A549 (cell line): Measurements from ENCODE around the gene YOD1. TPM values are rescaled to one million over a fixed set of nuclear protein-coding genes. Genes with fewer than 3 reads are reported as not detected.

Source experiments
- ATAC-seq, 2 experiments: fragments of 200-7000 bp in 1 of 2; fragments of >200 bp in 1 of 2; cut with Nextera tagmentation in 1 of 2; cut with Tn5 transposase in 1 of 2; 3 replicates each; pipeline versions ENCODE4 v1.8.0 to v1.9.1; 2018 to 2020; ENCODE audit warnings: mild to moderate bottlenecking in 1 of 2, moderate library complexity in 1 of 2
- CTCF ChIA-PET: fragments of 300-600 bp; sonication (Branson Sonifier 250); formaldehyde crosslinking; extraction: SDS; loops from one replicate; lab custom pipeline; 2021; ENCODE audit warnings: antibody characterized with exemption, inconsistent platforms; lab: Yijun Ruan, JAX
- POLR2A ChIA-PET: fragments of 350-600 bp; formaldehyde crosslinking; extraction: SDS; loops from one replicate; lab custom pipeline; 2021; ENCODE audit warnings: antibody characterized with exemption, inconsistent platforms; lab: Yijun Ruan, JAX
- DNase-seq, 2 experiments: peaks; one replicate each; pipeline versions ENCODE4 v3.0.0 to v3.0.0-alpha.2; 2011 to 2016; ENCODE audit warnings: low read depth in 1 of 2, low spot score in 1 of 2
- FAIRE-seq: peaks from 2 replicates; lab custom pipeline; 2011; peaks lifted over from hg19 to GRCh38; lab: Jason Lieb, UNC
- H3K27ac ChIP-seq, 2 experiments: fragments of >200 bp; sonication (Bioruptor Twin); formaldehyde crosslinking; 3 replicates each; pipeline ENCODE4 v1.5.1; 2016 to 2017
- H3K4me1 ChIP-seq: fragments of >200 bp; sonication (Bioruptor Twin); formaldehyde crosslinking; 3 replicates; pipeline ENCODE4 v1.6.1; 2016
- H3K4me2 ChIP-seq: fragments of >200 bp; sonication (Bioruptor Twin); formaldehyde crosslinking; 3 replicates; pipeline ENCODE4 v1.6.1; 2016
- H3K4me3 ChIP-seq: fragments of >200 bp; sonication (Bioruptor Twin); formaldehyde crosslinking; 3 replicates; pipeline ENCODE4 v1.5.1; 2016
- H3K9me3 ChIP-seq: fragments of >200 bp; sonication (Bioruptor Twin); formaldehyde crosslinking; 3 replicates; pipeline ENCODE4 v1.6.1; 2016
- BCL3 ChIP-seq: fragments of >200 bp; sonication (Bioruptor Twin); formaldehyde crosslinking; IDR thresholded peaks from 3 replicates; pipeline ENCODE4 v1.6.1; 2016
- CEBPB ChIP-seq, 2 experiments: fragments of >200 bp in 1 of 2; sonication (Bioruptor Twin) in 1 of 2; formaldehyde crosslinking in 1 of 2; IDR thresholded peaks; 2 replicates each; pipeline ENCODE4 v1.6.1; 2012 to 2016
- EP300 ChIP-seq, 2 experiments: fragments of >200 bp; sonication (Bioruptor Twin); formaldehyde crosslinking; IDR thresholded peaks; 2 replicates in 1 of 2; 3 replicates in 1 of 2; pipeline ENCODE4 v1.6.1; 2016 to 2017
- FOSL2 ChIP-seq, 2 experiments: fragments of 450-650 bp in 1 of 2; fragments of >200 bp in 1 of 2; sonication (Bioruptor Twin) in 1 of 2; formaldehyde crosslinking; IDR thresholded peaks; 2 replicates each; pipeline versions ENCODE4 v1.5.0 to v1.6.1; 2016 to 2020; ENCODE audit warnings: mild to moderate bottlenecking in 1 of 2, moderate library complexity in 1 of 2
- FOXS1 ChIP-seq: fragments of 250-450 bp; sonication (Bioruptor Pico); IDR thresholded peaks from 2 replicates; pipeline ENCODE4 v1.5.0; 2020; ENCODE audit warnings: mild to moderate bottlenecking, moderate library complexity
- GATA3 ChIP-seq: IDR thresholded peaks from 2 replicates; pipeline ENCODE4 v1.6.1; 2012; ENCODE audit warnings: borderline replicate concordance
- HMGXB4 ChIP-seq: fragments of 250-450 bp; sonication (Bioruptor Pico); IDR thresholded peaks from 2 replicates; pipeline ENCODE4 v1.5.0; 2021; ENCODE audit warnings: mild to moderate bottlenecking, moderate library complexity, borderline replicate concordance
- JUNB ChIP-seq: fragments of >200 bp; sonication (Bioruptor Twin); formaldehyde crosslinking; IDR thresholded peaks from 2 replicates; pipeline ENCODE4 v1.6.1; 2016
- MAX ChIP-seq: IDR thresholded peaks from 2 replicates; pipeline ENCODE4 v1.6.1; 2012
- RAD21 ChIP-seq, 2 experiments: fragments of >200 bp in 1 of 2; sonication (Bioruptor Twin) in 1 of 2; formaldehyde crosslinking in 1 of 2; IDR thresholded peaks in 1 of 2; conservative IDR thresholded peaks in 1 of 2; 2 replicates in 1 of 2; 3 replicates in 1 of 2; pipeline ENCODE4 v1.6.1; 2012 to 2018; ENCODE audit warnings: inconsistent platforms in 1 of 2
- ZFP36 ChIP-seq: fragments of 450-650 bp; IDR thresholded peaks from 2 replicates; pipeline ENCODE4 v1.6.1; 2014; ENCODE audit warnings: borderline replicate concordance; ENCODE audit not compliant: partially characterized antibody
- WGBS: methylation state at CpG from one replicate; pipeline ENCODE4 v1.1.6; 2017; ENCODE audit errors: missing lambda C conversion rate; 5-methylcytosine and 5-hydroxymethylcytosine counted together
- polyA plus RNA-seq, 4 experiments: library from polyadenylated mRNA; depleted of rRNA in 3 of 4; stranded (reverse); fragments of >200 nt; fragmentation: RNase III in 1 of 4; extraction: RNeasy Plus Mini Kit Qiagen cat#74134 plus additional on column Dnase treatment in 1 of 4; gene quantifications; 2 replicates in 3 of 4; 3 replicates in 1 of 4; pipeline ENCODE4 v1.2.3, GENCODE V29; 2011 to 2017

Gene YOD1
- polyA plus RNA-seq, 2 of the 4 experiments (the other 2 are of a cell fraction): 7.0 to 10.3 TPM

- no peak for DNase-seq
- no peak overlapping the region for H3K4me3 ChIP-seq
- ChIA-PET POLR2A (no interaction called here), CTCF (interaction anchor here (0.7 to 4.1 kb wide), 8 partner anchors 9 to 116 kb away, joined by 3 to 17 read pairs (median 6); no protein-coding TSS in a partner anchor)
- H3K9me3 ChIP-seq: no peaks in the 10 kb centered on the region
- no peak for ATAC-seq
- peak overlapping the region; percentile 62 for H3K4me2 ChIP-seq
- peaks cover 83% of the 10 kb centered on the region for H3K4me1 ChIP-seq
- TF ChIP-seq JUNB (no peak), CEBPB (IDR thresholded peaks at IDR 0.05) (0 out of 4 replicates have a peak, but pooled peaks of 1 of the 2 experiments have one; percentile 21)
- 90% methylated on average over 12 of the region's 15 CpGs for WGBS
- FAIRE-seq: no peak
- H3K27ac ChIP-seq: peak overlapping the region; percentile 86 to 89
Measured at GRCh38 chr1:207021876-207022596, 29.0 kb downstream of the YOD1 start.

GRCh38 chr1:207021139-207021861 lies 29.7 kb downstream of the YOD1 start:
- ChIA-PET POLR2A (interaction anchor here (0.7 kb wide), 1 partner anchor 147 kb away, joined by 4 read pairs; no protein-coding TSS in a partner anchor), CTCF (interaction anchor here (0.6 to 4.1 kb wide), 9 partner anchors 8 to 1257 kb away, joined by 3 to 17 read pairs (median 5); no protein-coding TSS in a partner anchor)
- Histone ChIP-seq H3K4me2 (peak overlapping the region; percentile 62), H3K27ac (peak overlapping the region; percentile 86 to 89), H3K4me3 (no peak overlapping the region), H3K4me1 (peaks cover 76% of the 10 kb centered on the region), H3K9me3 (no peaks in the 10 kb centered on the region)
- ATAC-seq (peak in 1 of 2 experiments; percentile 38; a peak in 3 of 6 replicates), DNase-seq (peak in 1 of 2 experiments; percentile 77), FAIRE-seq (no peak)
- TF ChIP-seq FOXS1 (no peak; the same call in 1 of the 2 replicates), RAD21 (conservative IDR thresholded peaks at IDR 0.05 in 1 of 2, IDR thresholded peaks at IDR 0.05 in 1 of 2) (0 out of 5 replicates have a peak, but pooled peaks of 1 of the 2 experiments have one; percentile 7), FOSL2 (IDR thresholded peaks at IDR 0.05) (no peak), FOSL2 (CRISPR knock-in tag; IDR thresholded peaks at IDR 0.05) (peak; percentile 52)
- 68% methylated on average over 8 of the region's 8 CpGs for WGBS

GRCh38 chr1:207020709-207021107 lies 30.3 kb downstream of the YOD1 start:
- H3K4me3 ChIP-seq: no peak overlapping the region
- POLR2A ChIA-PET: interaction anchor here (0.7 kb wide), 1 partner anchor 147 kb away, joined by 4 read pairs; no protein-coding TSS in a partner anchor
- peak overlapping the region; percentile 86 to 89 for H3K27ac ChIP-seq
- CTCF ChIA-PET: interaction anchor here (0.6 to 4.1 kb wide), 9 partner anchors 7 to 1257 kb away, joined by 3 to 17 read pairs (median 3); no protein-coding TSS in a partner anchor
- DNase-seq (no peak), FAIRE-seq (no peak), ATAC-seq (no peak)
- H3K4me1 ChIP-seq: peaks cover 70% of the 10 kb centered on the region
- H3K9me3 ChIP-seq: no peaks in the 10 kb centered on the region
- 71% methylated on average over 4 of the region's 4 CpGs for WGBS
- TF ChIP-seq MAX (peak; percentile 12; the same call in 1 of the 2 replicates), ZFP36 (no peak)
- peak overlapping the region; percentile 62 for H3K4me2 ChIP-seq

- DNase-seq (peak; percentile 54 to 92), ATAC-seq (peak; percentile 46 to 75; a peak in 5 of 6 replicates), FAIRE-seq (no peak)
- ChIA-PET POLR2A (no interaction called here), CTCF (interaction anchor here (0.8 to 4.1 kb wide), 6 partner anchors 10 to 412 kb away, joined by 3 to 17 read pairs (median 6); no protein-coding TSS in a partner anchor)
- Histone ChIP-seq H3K4me1 (peaks cover 65% of the 10 kb centered on the region), H3K4me2 (peak overlapping the region; percentile 62), H3K4me3 (no peak overlapping the region), H3K9me3 (no peaks in the 10 kb centered on the region), H3K27ac (peak overlapping the region; percentile 86 to 89)
- TF ChIP-seq MAX: peak; percentile 10
- TF ChIP-seq BCL3: no peak
- peak in 1 of 2 experiments; percentile 42; a peak in 1 of 5 replicates for TF ChIP-seq EP300 (IDR thresholded peaks at IDR 0.05)
- no peak for TF ChIP-seq HMGXB4
- no peak for TF ChIP-seq FOSL2 (IDR thresholded peaks at IDR 0.05)
- TF ChIP-seq FOSL2 (CRISPR knock-in tag; IDR thresholded peaks at IDR 0.05): peak; percentile 36; the same call in 1 of the 2 replicates
- TF ChIP-seq GATA3: peak; percentile 62; the same call in 1 of the 2 replicates
- WGBS: 25% methylated on average over 9 of the region's 9 CpGs
Measured at GRCh38 chr1:207020065-207020708, 30.8 kb downstream of the YOD1 start.
